HG02610 (cell line): ENCODE measurements around the gene TEDC1.

Source experiments
- ATAC-seq: cut with Tn5 transposase; IDR thresholded peaks from one replicate; pipeline ENCODE4 v1.9.1; 2021; ENCODE audit warnings: mild to moderate bottlenecking, moderate library complexity; ENCODE audit not compliant: unreplicated experiment

TEDC1 gene, protein sequence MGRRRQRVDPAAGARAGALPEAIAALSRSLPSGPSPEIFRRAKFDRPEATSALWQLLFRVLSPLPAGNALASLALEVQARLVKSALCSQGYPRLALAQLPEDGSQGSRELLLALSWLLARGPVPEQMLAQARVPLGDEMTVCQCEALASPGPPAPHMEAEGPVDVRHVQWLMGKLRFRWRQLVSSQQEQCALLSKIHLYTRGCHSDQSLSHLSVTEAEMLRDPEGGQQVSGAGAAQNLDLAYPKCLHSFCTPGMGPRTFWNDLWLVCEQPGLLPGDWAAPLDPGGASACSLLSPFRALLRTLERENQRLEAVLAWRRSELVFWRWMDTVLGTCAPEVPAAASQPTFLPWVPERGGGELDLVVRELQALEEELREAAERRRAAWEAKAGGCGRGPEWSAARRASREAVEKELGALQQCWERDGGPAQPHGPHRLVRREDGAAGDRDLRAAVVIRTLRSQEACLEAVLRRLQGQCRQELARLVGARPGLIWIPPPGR

GRCh38 chr14:105490572-105491365, at the start of gene TEDC1:
TEDC1 (plus strand) TSS chr14:105491246; CDS start chr14:105491376, 130 bp downstream.
- ATAC-seq, result peak; percentile 64

GRCh38 chr14:105442125-105442524, 48.9 kb upstream of the TEDC1 start:
- no peak for ATAC-seq

GRCh38 chr14:105442834-105443233, 48.2 kb upstream of the TEDC1 start:
- ATAC-seq, result no peak

DNA sequence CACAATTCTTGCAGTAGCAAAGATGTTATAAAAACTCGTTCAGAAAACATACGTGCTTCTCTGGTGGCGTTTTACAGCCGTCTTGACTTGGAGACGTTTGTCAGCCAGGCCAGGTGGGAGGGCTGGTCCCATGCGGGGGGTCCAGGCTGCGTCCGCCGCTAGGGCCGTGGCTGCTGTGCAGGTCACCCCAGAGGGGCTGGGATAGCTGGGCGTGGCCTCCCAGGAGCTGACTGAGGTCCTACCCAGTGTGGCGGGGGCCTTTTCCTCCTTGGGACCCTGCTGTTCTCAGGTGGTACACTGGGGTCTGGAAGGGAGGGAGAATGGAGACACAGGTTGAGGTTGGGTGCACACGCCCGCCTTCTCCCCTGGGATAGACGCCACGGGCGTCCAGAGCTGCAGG, 46.2 kb upstream of the TEDC1 start:
- ATAC-seq, result no peak

- ATAC-seq, result no peak
Observed at GRCh38 chr14:105445290-105445689, 45.8 kb upstream of the TEDC1 start.

- ATAC-seq, result no peak
Observed at GRCh38 chr14:105445901-105446845, 44.9 kb upstream of the TEDC1 start.

GRCh38 chr14:105446971-105447370, 44.1 kb upstream of the TEDC1 start:
- ATAC-seq, result no peak

DNA sequence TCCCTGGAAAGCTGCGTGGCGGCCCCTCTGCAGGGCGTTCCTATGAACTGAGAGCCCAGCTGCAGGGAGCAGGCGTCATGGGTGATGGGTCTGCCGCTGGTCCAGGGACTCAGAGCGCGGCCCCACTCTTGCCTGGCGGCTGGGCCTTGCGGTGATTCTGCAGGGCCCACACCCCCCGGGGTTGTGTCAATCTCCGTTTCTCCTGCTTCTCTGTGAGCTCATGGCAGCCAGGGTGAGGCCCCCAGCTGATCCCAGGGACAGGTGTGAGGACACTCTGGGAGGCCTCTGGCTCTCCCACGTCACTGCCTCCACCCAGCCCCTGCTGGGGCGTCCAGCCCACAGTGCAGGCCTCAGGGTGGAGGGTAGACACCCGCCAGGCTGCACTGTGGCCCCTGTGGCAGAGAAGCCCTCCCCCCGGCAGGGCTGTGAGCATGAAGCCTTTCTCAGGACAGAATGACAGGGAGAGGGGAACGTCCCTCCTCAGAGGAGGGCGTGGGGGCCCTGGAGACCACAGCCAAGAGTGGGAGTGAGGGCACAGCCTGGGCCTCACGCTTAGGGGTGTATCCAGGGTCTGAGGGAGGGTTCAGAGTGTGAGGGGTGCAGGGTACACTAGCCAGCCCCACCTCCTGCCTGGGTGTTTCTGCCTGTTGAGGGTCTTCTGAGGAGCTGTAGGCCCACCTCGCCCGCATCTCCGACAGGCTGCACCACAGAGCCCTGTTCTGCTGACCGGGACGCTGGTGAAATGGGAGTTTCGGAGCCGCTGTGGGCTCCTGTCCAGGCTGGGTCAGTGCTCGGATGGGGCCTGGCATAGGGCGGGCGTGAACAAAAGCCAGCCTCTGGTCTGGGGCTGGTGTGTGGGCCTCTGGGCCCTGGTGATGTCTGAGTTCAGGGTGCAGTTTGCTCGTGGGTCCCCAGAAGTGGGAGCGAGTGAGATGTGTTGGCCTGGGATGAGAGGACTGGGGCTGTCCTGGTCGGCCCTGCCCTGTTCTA, 43.1 kb upstream of the TEDC1 start:
- ATAC-seq, result no peak

- peak; percentile 40 for ATAC-seq
Observed at GRCh38 chr14:105448706-105449111, 42.3 kb upstream of the TEDC1 start.

DNA sequence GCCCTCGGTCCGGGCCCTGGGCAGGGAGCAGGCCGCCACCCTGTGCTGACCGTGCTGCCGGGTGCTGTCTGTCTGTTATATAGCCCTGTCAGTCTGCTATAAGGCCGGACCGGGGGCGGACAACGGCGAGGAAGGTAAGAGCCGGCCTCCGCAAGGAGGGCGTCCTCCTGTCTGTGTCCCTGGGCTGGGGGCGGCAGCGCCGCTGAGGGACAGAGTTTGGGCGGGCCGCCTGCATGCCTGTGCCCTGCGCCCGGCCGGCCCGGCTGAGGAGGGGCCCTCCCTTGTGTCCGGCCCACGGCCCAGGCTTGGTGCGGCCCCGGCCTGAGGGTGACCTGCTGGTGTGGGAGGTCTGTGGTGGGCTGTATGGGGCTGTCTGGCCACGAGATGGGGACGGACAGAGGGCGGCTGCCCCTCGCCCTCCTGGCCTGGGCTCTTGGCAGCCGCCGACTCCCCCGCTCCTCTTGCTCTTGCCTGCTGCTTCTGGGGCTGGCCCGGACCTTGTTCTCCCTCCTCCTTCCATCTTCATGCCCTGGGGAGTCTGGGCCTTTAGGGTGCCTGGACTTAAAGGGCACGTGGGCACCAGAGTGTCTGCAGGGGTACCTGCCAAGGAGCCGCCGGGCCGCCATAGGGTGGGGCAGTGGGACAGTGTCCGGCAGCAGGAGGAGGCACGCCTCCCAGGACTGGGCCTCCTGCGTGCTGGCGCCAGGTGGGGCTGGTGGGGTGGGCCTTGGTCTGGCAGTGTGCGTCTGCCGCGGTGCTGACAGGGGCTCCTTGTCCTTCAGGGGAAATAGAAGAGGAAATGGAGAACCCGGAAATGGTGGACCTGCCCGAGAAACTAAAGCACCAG, 41.5 kb upstream of the TEDC1 start:
- ATAC-seq, result no peak

- ATAC-seq, result no peak
Observed at GRCh38 chr14:105450123-105450505, 40.9 kb upstream of the TEDC1 start.

DNA sequence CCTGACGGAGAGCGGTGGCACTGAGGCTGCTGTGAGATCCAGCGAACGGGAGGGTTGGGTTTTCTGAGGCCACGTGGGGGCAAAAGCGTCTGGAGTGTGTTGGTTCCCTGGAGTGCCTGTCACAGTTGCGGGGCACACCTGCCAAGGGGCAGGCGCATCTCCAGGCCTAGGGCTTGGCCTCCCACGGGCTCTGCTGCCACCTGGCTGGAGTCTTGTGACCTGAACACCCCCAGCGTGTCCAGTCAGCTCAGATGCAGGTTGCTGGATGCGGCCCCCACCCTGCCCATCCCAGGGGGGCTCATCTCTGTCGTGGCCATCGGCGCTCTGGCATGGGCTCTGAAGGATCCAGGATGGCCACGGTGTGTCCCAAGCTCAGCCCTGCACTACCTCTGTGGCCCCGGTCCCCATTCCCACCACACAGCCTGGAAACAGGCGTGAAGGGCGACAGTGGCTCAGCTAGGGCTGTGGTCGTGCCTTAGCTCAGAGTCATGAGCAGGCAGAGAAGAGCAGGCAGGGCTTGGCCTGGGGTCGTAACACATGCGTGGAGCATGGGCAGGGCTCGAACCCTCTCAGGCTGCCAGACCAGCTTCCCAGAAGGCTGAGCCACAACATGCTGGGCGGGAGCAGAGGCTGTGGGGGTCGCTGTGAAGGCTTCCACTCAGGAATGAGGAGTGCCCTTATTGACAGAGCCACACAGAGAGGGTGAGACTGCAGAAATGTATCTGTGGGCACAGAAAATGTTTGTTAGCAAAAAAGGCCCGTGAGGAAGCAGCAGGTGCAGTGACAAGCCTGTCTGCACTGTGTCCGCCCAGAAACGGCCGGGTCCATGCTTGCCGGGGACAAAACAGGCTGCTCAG, 40.0 kb upstream of the TEDC1 start:
- ATAC-seq, result no peak

DNA sequence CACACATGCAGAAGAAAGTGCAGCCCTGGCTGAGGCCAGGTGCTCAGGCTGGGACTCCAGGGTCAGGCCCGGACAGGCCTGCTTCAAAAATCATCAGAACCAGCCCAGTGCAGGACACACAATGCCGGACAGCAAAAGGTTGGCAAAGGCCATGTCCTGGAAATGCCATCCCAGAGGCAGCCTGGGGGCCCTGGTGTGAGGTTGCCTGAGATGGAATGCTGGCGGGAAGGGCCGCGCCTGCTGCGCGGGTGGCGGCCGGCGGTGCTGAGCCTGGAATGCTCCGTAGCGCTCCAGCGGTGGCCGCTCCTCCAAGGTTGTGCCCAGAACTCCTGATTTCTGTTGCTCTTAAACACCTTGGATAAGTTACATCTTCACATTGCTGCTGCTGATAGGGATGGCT, 38.1 kb upstream of the TEDC1 start:
- no peak for ATAC-seq

DNA sequence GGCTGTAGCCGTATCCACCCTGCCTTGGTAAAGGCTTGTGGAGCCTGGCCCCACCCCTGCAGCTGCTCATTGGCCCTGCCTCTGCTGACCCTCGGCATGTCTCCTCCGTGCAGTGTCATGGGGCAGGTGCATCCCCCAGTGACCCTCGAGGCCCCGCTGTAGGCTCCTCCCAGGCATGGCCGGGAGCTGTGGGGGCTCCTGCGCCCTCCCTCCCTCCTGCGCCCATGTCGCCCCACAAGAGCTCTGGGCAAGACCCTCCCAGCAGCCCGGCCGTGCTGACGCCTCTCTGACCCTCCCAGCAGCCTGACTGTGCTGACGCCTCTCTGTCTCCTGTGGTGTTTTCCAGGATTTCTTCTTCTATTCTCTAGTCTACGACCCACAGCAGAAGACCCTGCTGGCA, 37.2 kb upstream of the TEDC1 start:
- ATAC-seq, result no peak

DNA sequence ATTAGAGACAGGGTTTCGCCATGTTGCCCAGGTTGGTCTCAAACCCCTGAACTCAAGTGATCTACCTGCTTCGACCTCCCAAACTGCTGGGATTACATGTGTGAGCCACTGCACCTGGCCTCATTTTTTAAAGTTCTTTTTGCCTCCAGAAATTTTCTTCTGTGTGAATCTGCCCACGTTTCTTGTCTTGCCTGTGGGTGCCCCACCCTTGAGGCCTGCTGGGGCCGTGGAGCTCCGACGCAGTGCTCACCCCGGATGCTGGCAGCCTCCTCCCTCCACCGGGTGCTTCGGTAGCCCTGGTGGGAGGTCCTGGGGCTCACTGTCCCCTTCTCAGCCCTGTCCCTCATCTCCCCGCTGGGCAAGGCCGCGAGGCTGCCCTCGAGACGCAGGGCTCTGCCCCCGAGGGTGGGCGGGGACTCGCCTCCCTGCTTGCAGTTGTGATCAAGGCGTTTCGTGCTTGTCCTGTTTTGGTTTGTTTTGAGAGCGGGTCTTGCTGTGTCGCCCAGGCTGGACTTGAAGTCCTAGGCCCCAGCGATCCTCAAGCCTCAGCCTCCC, 35.9 kb upstream of the TEDC1 start:
- no peak for ATAC-seq

- ATAC-seq, result no peak
Observed at GRCh38 chr14:105455766-105456660, 35.0 kb upstream of the TEDC1 start.
